Coronary artery (tissue), 2 donors: Measurements from ENCODE around the gene GCGR.

Experiments
- DNase-seq: peaks from one replicate; pipeline ENCODE4 v3.0.0-alpha.2; 2017; ENCODE audit warnings: low spot score
- H3K27ac ChIP-seq, 2 donors: fragments of 200-600 bp; sonication (generic); one replicate each; pipeline ENCODE4 v1.5.1; 2016 to 2019
- H3K4me3 ChIP-seq: fragments of 200-600 bp; sonication (generic); 2 replicates; pipeline ENCODE4 v1.5.1; 2016; ENCODE audit warnings: mild to moderate bottlenecking, moderate library complexity
- TF ChIP-seq, protein P1 (sequence below): fragments of 200-600 bp; sonication (generic); IDR thresholded peaks from one replicate; pipeline ENCODE4 v1.5.1; 2019; ENCODE audit warnings: antibody characterized with exemption

The GCGR gene

DNA sequence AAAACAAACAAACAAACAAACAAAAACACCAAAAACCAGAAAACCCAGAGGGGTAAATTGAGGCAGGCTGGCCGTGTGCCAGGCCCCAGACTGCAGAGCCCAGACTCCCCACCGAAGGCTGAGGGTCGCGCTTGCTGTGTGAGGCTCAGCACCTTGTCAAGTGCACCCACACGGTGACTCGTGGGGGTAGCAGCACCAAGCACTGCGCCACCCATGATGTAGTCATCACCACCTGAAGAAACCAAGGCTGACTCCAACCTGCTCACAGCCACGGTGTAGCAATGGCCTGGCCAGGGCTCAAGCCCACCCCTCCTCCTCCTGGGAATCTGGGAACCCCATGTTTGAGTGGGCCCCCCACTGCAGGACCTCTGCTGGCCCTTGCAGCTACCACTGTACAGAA lies 17.2 kb downstream of the GCGR start:
- H3K27ac ChIP-seq, result peak overlapping the region in 1 of 2 donors; percentile 66
- no peak for DNase-seq
- H3K4me3 ChIP-seq, result no peak overlapping the region
- TF ChIP-seq, protein P1, sequence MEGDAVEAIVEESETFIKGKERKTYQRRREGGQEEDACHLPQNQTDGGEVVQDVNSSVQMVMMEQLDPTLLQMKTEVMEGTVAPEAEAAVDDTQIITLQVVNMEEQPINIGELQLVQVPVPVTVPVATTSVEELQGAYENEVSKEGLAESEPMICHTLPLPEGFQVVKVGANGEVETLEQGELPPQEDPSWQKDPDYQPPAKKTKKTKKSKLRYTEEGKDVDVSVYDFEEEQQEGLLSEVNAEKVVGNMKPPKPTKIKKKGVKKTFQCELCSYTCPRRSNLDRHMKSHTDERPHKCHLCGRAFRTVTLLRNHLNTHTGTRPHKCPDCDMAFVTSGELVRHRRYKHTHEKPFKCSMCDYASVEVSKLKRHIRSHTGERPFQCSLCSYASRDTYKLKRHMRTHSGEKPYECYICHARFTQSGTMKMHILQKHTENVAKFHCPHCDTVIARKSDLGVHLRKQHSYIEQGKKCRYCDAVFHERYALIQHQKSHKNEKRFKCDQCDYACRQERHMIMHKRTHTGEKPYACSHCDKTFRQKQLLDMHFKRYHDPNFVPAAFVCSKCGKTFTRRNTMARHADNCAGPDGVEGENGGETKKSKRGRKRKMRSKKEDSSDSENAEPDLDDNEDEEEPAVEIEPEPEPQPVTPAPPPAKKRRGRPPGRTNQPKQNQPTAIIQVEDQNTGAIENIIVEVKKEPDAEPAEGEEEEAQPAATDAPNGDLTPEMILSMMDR, result no peak

DNA sequence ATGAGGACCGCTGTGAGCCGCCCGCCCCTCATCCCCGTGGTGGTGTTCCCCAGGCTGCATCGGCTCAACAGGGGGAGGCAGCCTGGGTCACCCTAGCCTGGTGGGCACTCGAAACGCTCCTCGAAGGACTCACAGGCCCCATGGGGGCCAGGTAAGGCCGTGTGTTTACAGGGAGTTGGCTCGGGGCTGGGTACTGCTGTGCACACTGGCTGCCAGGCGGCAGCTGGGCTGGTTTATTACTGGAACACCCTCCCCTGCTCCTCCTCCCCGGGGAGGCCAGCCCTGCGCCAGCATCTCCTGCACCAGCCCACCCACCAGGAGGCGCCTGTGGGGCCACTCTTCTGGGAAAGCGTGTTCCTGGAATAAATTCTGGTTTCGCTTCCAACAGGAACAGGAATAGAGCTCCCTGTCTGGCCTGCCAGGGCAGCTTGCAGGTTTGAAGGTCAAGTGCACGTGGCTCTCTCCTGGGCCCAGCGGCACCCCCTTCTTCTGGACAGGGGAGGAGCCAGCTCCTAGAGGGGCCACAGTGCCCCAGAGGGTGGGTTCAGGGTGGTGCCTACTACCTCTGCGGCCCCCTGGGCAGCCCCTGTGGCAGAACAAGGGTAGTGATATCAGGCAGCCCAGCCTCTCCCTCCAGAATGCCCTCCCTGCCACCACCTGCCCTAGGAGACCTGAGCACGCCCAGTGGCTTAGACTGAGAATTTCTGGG lies 17.8 kb downstream of the GCGR start:
- Histone ChIP-seq H3K27ac (peak overlapping the region in 1 of 2 donors; percentile 66), H3K4me3 (peak overlapping the region; percentile 8)
- TF ChIP-seq, protein P1, result peak; percentile 28
- no peak for DNase-seq

GRCh38 chr17:81822312-81822637 lies 18.3 kb downstream of the GCGR start:
- DNase-seq, result no peak
- TF ChIP-seq, protein P1, result no peak
- H3K27ac ChIP-seq, result peak overlapping the region in 1 of 2 donors; percentile 66
- no peak overlapping the region for H3K4me3 ChIP-seq

- H3K4me3 ChIP-seq, result no peak overlapping the region
- no peak for DNase-seq
- TF ChIP-seq, protein P1, result no peak
- no peak overlapping the region for H3K27ac ChIP-seq
Measured at GRCh38 chr17:81822996-81823819, 19.3 kb downstream of the GCGR start.

GRCh38 chr17:81823820-81824550 lies 20.0 kb downstream of the GCGR start:
- Histone ChIP-seq H3K27ac (no peak overlapping the region), H3K4me3 (no peak overlapping the region)
- no peak for DNase-seq
- TF ChIP-seq, protein P1, result no peak

GRCh38 chr17:81824595-81824994 lies 20.6 kb downstream of the GCGR start:
- no peak for DNase-seq
- H3K4me3 ChIP-seq, result no peak overlapping the region
- TF ChIP-seq, protein P1, result no peak
- no peak overlapping the region for H3K27ac ChIP-seq
